ENCODE data around the gene SYTL5.
A peak's percentile ranks its signal among the peaks of the same experiment; 100 is the strongest.
"Not testable (repeated sequence)": the region's sequence is repeated elsewhere in the genome, so short reads cannot be mapped to it uniquely, and the experiment has no call there.

The SYTL5 gene
- 0 to 1.8 reads per million in 2 donors for total RNA-seq

GRCh38 chrX:38006291-38006690, at the start of gene SYTL5:
Gene SYTL5 (plus strand): TSS chrX:38006553. CDS start chrX:38033890, 27,337 bp downstream.
- DNase-seq: no peak

GRCh38 chrX:37958525-37959211, 47.7 kb upstream of the SYTL5 start:
- no peak for DNase-seq

GRCh38 chrX:37959212-37960021, 46.9 kb upstream of the SYTL5 start:
- DNase-seq: no peak

GRCh38 chrX:37961118-37961517, 45.2 kb upstream of the SYTL5 start:
- DNase-seq: no peak

GRCh38 chrX:37967714-37968113, 38.6 kb upstream of the SYTL5 start:
- DNase-seq: no peak

GRCh38 chrX:37975421-37975820, 30.9 kb upstream of the SYTL5 start:
- DNase-seq: no peak

- no peak for DNase-seq
Measured at GRCh38 chrX:37976153-37976552, 30.2 kb upstream of the SYTL5 start.

GRCh38 chrX:37984880-37985279, 21.5 kb upstream of the SYTL5 start:
- DNase-seq: peak in 1 of 5 experiments; percentile 11

GRCh38 chrX:37986893-37987292, 19.5 kb upstream of the SYTL5 start:
- DNase-seq: no peak

- no peak for DNase-seq
Measured at GRCh38 chrX:37989304-37989703, 17.0 kb upstream of the SYTL5 start.

- DNase-seq: not testable (repeated sequence)
Measured at GRCh38 chrX:37991303-37991702, 15.1 kb upstream of the SYTL5 start.

GRCh38 chrX:37993176-37993575, 13.2 kb upstream of the SYTL5 start:
- no peak for DNase-seq

GRCh38 chrX:37993837-37994619, 12.3 kb upstream of the SYTL5 start:
- DNase-seq: peak in 2 of 5 experiments; percentile 3 to 16

GRCh38 chrX:37995428-37995827, 10.9 kb upstream of the SYTL5 start:
- DNase-seq: peak in 1 of 5 experiments; percentile 3

GRCh38 chrX:37997096-37997495, 9.3 kb upstream of the SYTL5 start:
- no peak for DNase-seq

- DNase-seq: no peak
Measured at GRCh38 chrX:37998586-37999262, 7.6 kb upstream of the SYTL5 start.

GRCh38 chrX:38000706-38001105, 5.6 kb upstream of the SYTL5 start:
- DNase-seq: no peak

- no peak for DNase-seq
Measured at GRCh38 chrX:38004046-38004445, 2.3 kb upstream of the SYTL5 start.

GRCh38 chrX:38006778-38007177, 425 bp downstream of the SYTL5 start:
- no peak for DNase-seq

- no peak for DNase-seq
Measured at GRCh38 chrX:38008658-38009057, 2.3 kb downstream of the SYTL5 start.

- no peak for DNase-seq
Measured at GRCh38 chrX:38009641-38010040, 3.3 kb downstream of the SYTL5 start.

- no peak for DNase-seq
Measured at GRCh38 chrX:38018766-38019425, 12.5 kb downstream of the SYTL5 start.

All from T-helper 2 cell (primary cell).